ENCODE results near the gene RIGI.

- TF ChIP-seq CTCF (IDR thresholded peaks at IDR 0.05 in 2 of 3, conservative IDR thresholded peaks at IDR 0.05 in 1 of 3; ENCODE audit: control insufficient read depth in 2 of 3, extremely low read depth in 1 of 3, insufficient read depth in 1 of 3, low read depth in 3 of 3, low read length in 3 of 3) (no peak), RB1 (IDR thresholded peaks at IDR 0.05; ENCODE audit: borderline replicate concordance) (no peak), SIN3A (IDR thresholded peaks at IDR 0.05; ENCODE audit: low read depth, low read length) (no peak), ZNF384 (IDR thresholded peaks at IDR 0.05; ENCODE audit: borderline replicate concordance, low read depth, low read length) (no peak), ATF2 (IDR thresholded peaks at IDR 0.05; ENCODE audit: low read length) (no peak)
These were observed 40.0 kb upstream of the RIGI start for GRCh38 chr9:32565967-32566366.

All from GM12878 (cell line).